ENCODE measurements around the gene ZNF408. TPM values are rescaled to one million over a fixed set of nuclear protein-coding genes. Genes with fewer than 3 reads are reported as not detected.

Gene ZNF408
- total and polyA plus RNA-seq, 2 of the 13 experiments (the other 11 are each of a cell fraction or from before 2014, with no cell fraction given): 11.2 to 12.5 TPM

- TF ChIP-seq ZNF557 (CRISPR knock-in tag; IDR thresholded peaks at IDR 0.05) (peak; percentile 93; the same call in 1 of the 2 replicates), NFATC3 (CRISPR knock-in tag; IDR thresholded peaks at IDR 0.05) (peak; percentile 12; the same call in 1 of the 2 replicates), NFIB (CRISPR knock-in tag; IDR thresholded peaks at IDR 0.05; ENCODE audit: borderline replicate concordance) (no peak), ZNF772 (CRISPR knock-in tag; IDR thresholded peaks at IDR 0.05) (peak; percentile 70; the same call in 1 of the 2 replicates), TBP (CRISPR knock-in tag; IDR thresholded peaks at IDR 0.05) (no peak), STAT5B (CRISPR knock-in tag; IDR thresholded peaks at IDR 0.05) (no peak), CHD2 (IDR thresholded peaks at IDR 0.05; ENCODE audit: low read depth, low read length) (peak; percentile 16; the same call in 1 of the 2 replicates), ARHGAP35 (CRISPR knock-in tag; IDR thresholded peaks at IDR 0.05; ENCODE audit: borderline replicate concordance) (0 out of 2 replicates have a peak, but pooled peaks have one; percentile 18), SRF (IDR thresholded peaks at IDR 0.05; ENCODE audit: low read depth, low read length) (no peak), CBX1 (IDR thresholded peaks at IDR 0.05; ENCODE audit: low read depth) (peak; percentile 19), ZNF780A (CRISPR knock-in tag; IDR thresholded peaks at IDR 0.05) (no peak), ZNF776 (CRISPR knock-in tag; IDR thresholded peaks at IDR 0.05) (no peak), EHMT2 (IDR thresholded peaks at IDR 0.05; ENCODE audit: borderline replicate concordance, low read depth, low read length) (no peak; the same call in 1 of the 2 replicates), ZNF816 (CRISPR knock-in tag; IDR thresholded peaks at IDR 0.05; ENCODE audit: borderline replicate concordance) (peak; percentile 81; the same call in 1 of the 2 replicates), MED1 (CRISPR knock-in tag; IDR thresholded peaks at IDR 0.05) (peak; percentile 98)
- TF ChIP-seq, protein P1, sequence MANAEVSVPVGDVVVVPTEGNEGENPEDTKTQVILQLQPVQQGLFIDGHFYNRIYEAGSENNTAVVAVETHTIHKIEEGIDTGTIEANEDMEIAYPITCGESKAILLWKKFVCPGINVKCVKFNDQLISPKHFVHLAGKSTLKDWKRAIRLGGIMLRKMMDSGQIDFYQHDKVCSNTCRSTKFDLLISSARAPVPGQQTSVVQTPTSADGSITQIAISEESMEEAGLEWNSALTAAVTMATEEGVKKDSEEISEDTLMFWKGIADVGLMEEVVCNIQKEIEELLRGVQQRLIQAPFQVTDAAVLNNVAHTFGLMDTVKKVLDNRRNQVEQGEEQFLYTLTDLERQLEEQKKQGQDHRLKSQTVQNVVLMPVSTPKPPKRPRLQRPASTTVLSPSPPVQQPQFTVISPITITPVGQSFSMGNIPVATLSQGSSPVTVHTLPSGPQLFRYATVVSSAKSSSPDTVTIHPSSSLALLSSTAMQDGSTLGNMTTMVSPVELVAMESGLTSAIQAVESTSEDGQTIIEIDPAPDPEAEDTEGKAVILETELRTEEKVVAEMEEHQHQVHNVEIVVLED (CRISPR knock-in tag; IDR thresholded peaks at IDR 0.05; ENCODE audit: borderline replicate concordance): no peak
- TF ChIP-seq, protein P2, sequence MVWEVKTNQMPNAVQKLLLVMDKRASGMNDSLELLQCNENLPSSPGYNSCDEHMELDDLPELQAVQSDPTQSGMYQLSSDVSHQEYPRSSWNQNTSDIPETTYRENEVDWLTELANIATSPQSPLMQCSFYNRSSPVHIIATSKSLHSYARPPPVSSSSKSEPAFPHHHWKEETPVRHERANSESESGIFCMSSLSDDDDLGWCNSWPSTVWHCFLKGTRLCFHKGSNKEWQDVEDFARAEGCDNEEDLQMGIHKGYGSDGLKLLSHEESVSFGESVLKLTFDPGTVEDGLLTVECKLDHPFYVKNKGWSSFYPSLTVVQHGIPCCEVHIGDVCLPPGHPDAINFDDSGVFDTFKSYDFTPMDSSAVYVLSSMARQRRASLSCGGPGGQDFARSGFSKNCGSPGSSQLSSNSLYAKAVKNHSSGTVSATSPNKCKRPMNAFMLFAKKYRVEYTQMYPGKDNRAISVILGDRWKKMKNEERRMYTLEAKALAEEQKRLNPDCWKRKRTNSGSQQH (CRISPR knock-in tag; IDR thresholded peaks at IDR 0.05; ENCODE audit: low read depth): no peak; the same call in 1 of the 2 replicates
Measured at GRCh38 chr11:46719048-46719542, 18.3 kb downstream of the ZNF408 start, which contains the start of gene F2 (continued).
